Calu3 (cell line): ENCODE data around the gene NRG3. TPM values are rescaled to one million over a fixed set of nuclear protein-coding genes. Genes with fewer than 3 reads are reported as not detected.

Experiments
- BruUV-seq: library from RNA; stranded (reverse); fragments of 400-500 nt; replicated peaks from 2 replicates; lab custom pipeline; 2021; lab: Mats Ljungman, UMichigan
- CTCF ChIA-PET: fragments of 300-600 bp; sonication (Branson Sonifier 250); formaldehyde crosslinking; loops from one replicate; lab custom pipeline; 2022; ENCODE audit warnings: antibody characterized with exemption; lab: Charles Lee
- DNase-seq: peaks from one replicate; pipeline ENCODE4 v3.0.0; 2022
- H3K27ac Mint-ChIP-seq: one replicate; pipeline ENCODE4 v1.8.0; 2022; ENCODE audit warnings: mixed read lengths; ENCODE audit not compliant: unreplicated experiment
- H3K27me3 Mint-ChIP-seq: one replicate; pipeline ENCODE4 v1.8.0; 2022; ENCODE audit warnings: mixed read lengths; ENCODE audit not compliant: unreplicated experiment
- H3K36me3 Mint-ChIP-seq: one replicate; pipeline ENCODE4 v1.8.0; 2022; ENCODE audit warnings: mild to moderate bottlenecking, moderate library complexity, mixed read lengths; ENCODE audit not compliant: insufficient read depth, unreplicated experiment
- H3K4me1 Mint-ChIP-seq: one replicate; pipeline ENCODE4 v1.8.0; 2022; ENCODE audit warnings: mild to moderate bottlenecking, low read depth, mixed read lengths; ENCODE audit not compliant: unreplicated experiment
- H3K4me3 Mint-ChIP-seq: one replicate; pipeline ENCODE4 v1.8.0; 2022; ENCODE audit warnings: mild to moderate bottlenecking, low read depth, moderate library complexity, mixed read lengths; ENCODE audit not compliant: unreplicated experiment
- H3K9me3 Mint-ChIP-seq: one replicate; pipeline ENCODE4 v1.8.0; 2022; ENCODE audit warnings: low read depth, mixed read lengths; ENCODE audit not compliant: unreplicated experiment
- CTCF ChIP-seq: fragments of 200-600 bp; IDR thresholded peaks from one replicate; pipeline ENCODE4 v1.8.0; 2022; ENCODE audit warnings: antibody characterized with exemption; ENCODE audit not compliant: unreplicated experiment
- intact Hi-C: fragments of 100-400 bp; cut with micrococcal nuclease; formaldehyde crosslinking; loops from one replicate; pipeline ENCODE4 v1.10.0; 2022; ENCODE audit not compliant: unreplicated experiment
- total RNA-seq: library from RNA; stranded (reverse); gene quantifications from 2 replicates; pipeline ENCODE4 v1.2.3, GENCODE V29; 2022

The NRG3 gene
- total RNA-seq, 1 experiment from 2014 or later = 46.3 TPM

- Mint-ChIP-seq H3K9me3 (no peaks in the 10 kb centered on the region), H3K4me1 (peaks cover 12% of the 10 kb centered on the region), H3K36me3 (peaks cover 5% of the 10 kb centered on the region), H3K4me3 (peak overlapping the region; percentile 41), H3K27ac (peak overlapping the region; percentile 80), H3K27me3 (no peaks in the 10 kb centered on the region)
- intact Hi-C loops = no loop called here
- CTCF ChIA-PET = no interaction called here
- TF ChIP-seq CTCF = no peak
- no TSS peak for BruUV-seq
- DNase-seq = no peak
Observed at GRCh38 chr10:82564353-82565196, 689.6 kb downstream of the NRG3 start.

DNA sequence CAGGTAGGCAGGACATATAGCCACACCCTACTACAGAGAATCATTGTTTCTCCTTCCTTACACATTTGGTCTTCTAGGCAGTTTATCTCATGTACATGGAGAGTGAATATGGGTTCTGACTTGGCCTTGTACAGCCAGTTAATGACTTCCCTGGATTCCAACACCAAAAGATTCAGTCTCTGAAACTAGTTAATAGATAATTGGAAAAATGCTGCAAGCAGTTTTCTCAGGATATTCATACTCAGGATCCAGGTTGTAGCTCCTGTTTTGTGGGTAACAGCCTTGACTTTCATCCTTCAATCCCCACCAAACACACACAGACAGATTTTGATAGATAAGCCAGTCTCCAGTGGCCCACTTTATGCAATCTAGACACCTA lies 690.2 kb downstream of the NRG3 start:
- peak overlapping the region; percentile 80 for H3K27ac Mint-ChIP-seq
- no TSS peak for BruUV-seq

GRCh38 chr10:82572744-82573143 lies 697.8 kb downstream of the NRG3 start:
- no peak overlapping the region for H3K27ac Mint-ChIP-seq
- no peak for TF ChIP-seq CTCF
- H3K4me3 Mint-ChIP-seq = no peak overlapping the region
- CTCF ChIA-PET = no interaction called here
- BruUV-seq = no TSS peak
- no peaks in the 10 kb centered on the region for H3K4me1 Mint-ChIP-seq
- no peaks in the 10 kb centered on the region for H3K27me3 Mint-ChIP-seq
- no peaks in the 10 kb centered on the region for H3K9me3 Mint-ChIP-seq
- intact Hi-C loops = no loop called here
- DNase-seq = no peak
- H3K36me3 Mint-ChIP-seq = no peaks in the 10 kb centered on the region

More for the DNA sequence above, 690.2 kb downstream of the NRG3 start:
- Mint-ChIP-seq H3K36me3 (peaks cover 5% of the 10 kb centered on the region), H3K27me3 (no peaks in the 10 kb centered on the region), H3K4me1 (peaks cover 12% of the 10 kb centered on the region), H3K9me3 (no peaks in the 10 kb centered on the region), H3K4me3 (peak overlapping the region; percentile 41)
- DNase-seq = no peak
- no peak for TF ChIP-seq CTCF
- CTCF ChIA-PET = no interaction called here
- intact Hi-C loops = no loop called here

DNA sequence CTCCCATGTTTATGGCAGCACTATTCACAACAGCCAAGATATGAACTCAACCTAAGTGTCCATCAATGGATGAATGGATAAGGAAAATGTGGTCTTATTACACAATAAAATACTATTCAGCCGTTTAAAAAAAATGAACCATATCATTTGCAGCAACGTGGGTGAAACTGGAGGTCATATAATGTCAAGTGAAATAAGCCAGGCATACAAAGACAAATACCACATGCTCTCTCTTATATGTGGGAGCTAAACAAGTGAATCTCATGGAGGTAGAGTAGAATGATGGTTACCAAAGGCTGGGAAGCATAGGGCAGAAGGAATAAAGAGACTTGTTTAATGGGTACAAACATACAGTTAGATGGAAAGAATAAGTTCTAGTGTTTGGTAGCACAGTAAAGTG lies 699.1 kb downstream of the NRG3 start:
- H3K9me3 Mint-ChIP-seq = no peaks in the 10 kb centered on the region
- H3K4me1 Mint-ChIP-seq = no peaks in the 10 kb centered on the region
- intact Hi-C loops = no loop called here
- H3K27me3 Mint-ChIP-seq = no peaks in the 10 kb centered on the region
- no peak for TF ChIP-seq CTCF
- BruUV-seq = no TSS peak
- CTCF ChIA-PET = no interaction called here
- no peak overlapping the region for H3K27ac Mint-ChIP-seq
- no peaks in the 10 kb centered on the region for H3K36me3 Mint-ChIP-seq
- no peak overlapping the region for H3K4me3 Mint-ChIP-seq
- DNase-seq = no peak
